ENCODE results near the gene MAPKAP1.

MAPKAP1 gene

DNA sequence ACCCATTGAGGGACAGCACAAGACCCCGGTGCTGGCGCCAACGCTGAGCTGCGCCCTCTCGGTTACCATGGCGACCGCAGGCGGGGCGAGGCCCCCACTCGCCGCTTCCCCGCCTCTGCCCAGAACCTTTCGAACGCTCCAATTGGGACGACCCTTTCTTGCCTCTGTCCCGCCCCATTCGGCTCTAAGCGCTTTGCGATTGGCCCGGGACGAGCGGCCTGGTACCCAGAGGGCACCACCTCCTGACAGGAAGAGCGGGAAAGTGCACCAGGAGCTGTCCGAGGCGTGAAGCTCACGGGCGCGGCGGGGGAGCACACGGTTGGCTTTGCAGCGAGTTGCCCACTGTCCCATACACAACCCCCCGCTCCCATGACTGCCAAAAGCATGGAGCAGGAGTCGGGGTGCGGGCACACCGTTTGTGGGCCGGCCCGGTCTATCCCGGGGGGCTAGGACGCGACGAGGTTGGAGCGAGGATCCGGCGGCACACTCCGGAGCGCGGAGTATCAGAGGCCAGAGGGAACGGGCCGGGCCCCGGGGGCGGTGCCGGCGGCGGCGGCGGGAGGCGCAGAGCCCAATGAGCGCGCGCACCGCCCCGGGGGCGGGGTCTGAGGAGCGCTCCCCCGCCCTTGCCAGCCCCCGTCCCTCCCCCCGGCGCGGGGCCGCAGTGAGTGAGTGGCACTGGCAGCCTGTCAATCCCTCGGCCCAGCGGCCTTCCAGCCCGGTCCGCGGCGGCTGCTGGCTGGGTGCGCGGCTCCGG lies 39.2 kb upstream of the MAPKAP1 start:
- Histone ChIP-seq H3K79me2 (ENCODE audit: insufficient read depth, low read length) (no peaks in the 10 kb centered on the region), H3K27ac (ENCODE audit: low read depth, low read length) (peak overlapping the region; percentile 59), H3K9me2 (replicated peaks; ENCODE audit: insufficient read depth, low read length) (no peaks in the 10 kb centered on the region), H4K20me1 (ENCODE audit: low read depth, low read length) (no peaks in the 10 kb centered on the region), H3K27me3 (ENCODE audit: low read length) (no peaks in the 10 kb centered on the region), H3K9me3 (ENCODE audit: insufficient read depth, low read length) (no peaks in the 10 kb centered on the region), H3F3A (ENCODE audit: insufficient read depth) (no peaks in the 10 kb centered on the region; the same call in 1 of the 2 replicates), H3K4me2 (ENCODE audit: low read depth, low read length, poor library complexity, severe bottlenecking) (peak overlapping the region; percentile 78), H3K4me3 (ENCODE audit: insufficient read depth, low read length, poor library complexity, severe bottlenecking) (peak overlapping the region; percentile 55), H2AFZ (ENCODE audit: low read depth, low read length, severe bottlenecking) (peak overlapping the region; percentile 76), H3K9ac (ENCODE audit: low read length) (peak overlapping the region; percentile 59), H3K36me3 (ENCODE audit: low read length) (peaks cover 3% of the 10 kb centered on the region; the same call in 1 of the 2 replicates)
- TF ChIP-seq EZH2phosphoT487 (conservative IDR thresholded peaks at IDR 0.05; ENCODE audit: low read length) = no peak
- TF ChIP-seq, protein P1, sequence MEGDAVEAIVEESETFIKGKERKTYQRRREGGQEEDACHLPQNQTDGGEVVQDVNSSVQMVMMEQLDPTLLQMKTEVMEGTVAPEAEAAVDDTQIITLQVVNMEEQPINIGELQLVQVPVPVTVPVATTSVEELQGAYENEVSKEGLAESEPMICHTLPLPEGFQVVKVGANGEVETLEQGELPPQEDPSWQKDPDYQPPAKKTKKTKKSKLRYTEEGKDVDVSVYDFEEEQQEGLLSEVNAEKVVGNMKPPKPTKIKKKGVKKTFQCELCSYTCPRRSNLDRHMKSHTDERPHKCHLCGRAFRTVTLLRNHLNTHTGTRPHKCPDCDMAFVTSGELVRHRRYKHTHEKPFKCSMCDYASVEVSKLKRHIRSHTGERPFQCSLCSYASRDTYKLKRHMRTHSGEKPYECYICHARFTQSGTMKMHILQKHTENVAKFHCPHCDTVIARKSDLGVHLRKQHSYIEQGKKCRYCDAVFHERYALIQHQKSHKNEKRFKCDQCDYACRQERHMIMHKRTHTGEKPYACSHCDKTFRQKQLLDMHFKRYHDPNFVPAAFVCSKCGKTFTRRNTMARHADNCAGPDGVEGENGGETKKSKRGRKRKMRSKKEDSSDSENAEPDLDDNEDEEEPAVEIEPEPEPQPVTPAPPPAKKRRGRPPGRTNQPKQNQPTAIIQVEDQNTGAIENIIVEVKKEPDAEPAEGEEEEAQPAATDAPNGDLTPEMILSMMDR (IDR thresholded peaks at IDR 0.05; ENCODE audit: insufficient read depth, low read length, poor library complexity, severe bottlenecking) = no peak

DNA sequence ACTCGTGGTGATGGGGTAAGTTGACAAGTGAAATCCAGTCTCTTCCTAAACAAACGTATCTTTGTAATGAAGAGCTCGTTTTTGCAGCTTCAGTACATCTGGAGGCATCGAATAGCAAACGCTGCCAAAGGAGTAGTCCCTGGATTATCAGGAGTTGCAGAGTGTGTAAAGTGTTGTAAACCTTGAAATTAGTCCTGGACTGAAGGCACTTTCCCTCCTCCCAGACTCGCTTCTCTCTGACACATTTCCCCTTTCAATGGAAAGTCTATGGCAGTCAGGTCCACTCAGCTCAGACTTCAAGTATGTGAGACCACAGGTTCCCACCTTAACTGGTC lies 38.6 kb upstream of the MAPKAP1 start:
- peak overlapping the region; percentile 55 for H3K4me3 ChIP-seq (ENCODE audit: insufficient read depth, low read length, poor library complexity, severe bottlenecking)
- no peaks in the 10 kb centered on the region for H4K20me1 ChIP-seq (ENCODE audit: low read depth, low read length)
- H3K9me3 ChIP-seq (ENCODE audit: insufficient read depth, low read length) = no peaks in the 10 kb centered on the region
- H3F3A ChIP-seq (ENCODE audit: insufficient read depth) = no peaks in the 10 kb centered on the region; the same call in 1 of the 2 replicates
- no peaks in the 10 kb centered on the region for H3K9me2 ChIP-seq (replicated peaks; ENCODE audit: insufficient read depth, low read length)
- H3K27ac ChIP-seq (ENCODE audit: low read depth, low read length) = no peak overlapping the region
- H3K36me3 ChIP-seq (ENCODE audit: low read length) = peaks cover 3% of the 10 kb centered on the region; the same call in 1 of the 2 replicates
- peak overlapping the region; percentile 26 for H2AFZ ChIP-seq (ENCODE audit: low read depth, low read length, severe bottlenecking)
- no peaks in the 10 kb centered on the region for H3K27me3 ChIP-seq (ENCODE audit: low read length)
- no peaks in the 10 kb centered on the region for H3K79me2 ChIP-seq (ENCODE audit: insufficient read depth, low read length)
- peak overlapping the region; percentile 78 for H3K4me2 ChIP-seq (ENCODE audit: low read depth, low read length, poor library complexity, severe bottlenecking)
- TF ChIP-seq, protein P1 (IDR thresholded peaks at IDR 0.05; ENCODE audit: insufficient read depth, low read length, poor library complexity, severe bottlenecking) = no peak
- TF ChIP-seq EZH2phosphoT487 (conservative IDR thresholded peaks at IDR 0.05; ENCODE audit: low read length) = no peak
- 0 out of 2 replicates have a peak overlapping the region, but pooled peaks have one; percentile 59 for H3K9ac ChIP-seq (ENCODE audit: low read length)

DNA sequence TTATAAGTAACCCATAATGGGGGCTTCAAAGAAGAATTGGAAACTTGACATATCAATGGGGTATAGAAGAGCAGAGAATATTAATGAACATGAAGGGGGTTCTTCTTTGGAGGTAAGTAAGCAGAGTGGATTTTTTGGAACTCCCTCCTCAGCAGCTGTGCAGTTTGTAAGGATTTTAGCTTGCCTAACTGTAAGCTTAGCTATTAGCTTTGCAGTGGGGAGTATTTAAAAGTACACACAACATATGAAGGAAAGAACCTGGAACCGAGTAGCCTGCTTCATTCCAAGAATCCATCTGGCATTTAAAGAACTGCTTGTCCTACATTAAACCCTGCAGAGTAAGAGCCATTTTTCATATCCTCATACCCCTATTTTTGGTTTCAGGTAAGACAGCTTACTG lies 38.0 kb upstream of the MAPKAP1 start:
- Histone ChIP-seq H3K27me3 (ENCODE audit: low read length) (no peaks in the 10 kb centered on the region), H3K9ac (ENCODE audit: low read length) (no peak overlapping the region), H3F3A (ENCODE audit: insufficient read depth) (no peaks in the 10 kb centered on the region; the same call in 1 of the 2 replicates), H3K27ac (ENCODE audit: low read depth, low read length) (no peak overlapping the region), H4K20me1 (ENCODE audit: low read depth, low read length) (no peaks in the 10 kb centered on the region), H3K9me3 (ENCODE audit: insufficient read depth, low read length) (no peaks in the 10 kb centered on the region), H3K79me2 (ENCODE audit: insufficient read depth, low read length) (no peaks in the 10 kb centered on the region), H3K36me3 (ENCODE audit: low read length) (no peaks in the 10 kb centered on the region), H3K4me2 (ENCODE audit: low read depth, low read length, poor library complexity, severe bottlenecking) (no peak overlapping the region), H2AFZ (ENCODE audit: low read depth, low read length, severe bottlenecking) (no peak overlapping the region), H3K4me3 (ENCODE audit: insufficient read depth, low read length, poor library complexity, severe bottlenecking) (no peak overlapping the region), H3K9me2 (replicated peaks; ENCODE audit: insufficient read depth, low read length) (no peaks in the 10 kb centered on the region)
- TF ChIP-seq, protein P1 (IDR thresholded peaks at IDR 0.05; ENCODE audit: insufficient read depth, low read length, poor library complexity, severe bottlenecking) = no peak
- TF ChIP-seq EZH2phosphoT487 (conservative IDR thresholded peaks at IDR 0.05; ENCODE audit: low read length) = no peak
